HG02973 (cell line): ENCODE data around the gene KIF26B.

Experiments used
- ATAC-seq: cut with Tn5 transposase; IDR thresholded peaks from one replicate; pipeline ENCODE4 v1.9.1; 2021; ENCODE audit warnings: moderate library complexity; ENCODE audit not compliant: unreplicated experiment

Gene KIF26B

DNA sequence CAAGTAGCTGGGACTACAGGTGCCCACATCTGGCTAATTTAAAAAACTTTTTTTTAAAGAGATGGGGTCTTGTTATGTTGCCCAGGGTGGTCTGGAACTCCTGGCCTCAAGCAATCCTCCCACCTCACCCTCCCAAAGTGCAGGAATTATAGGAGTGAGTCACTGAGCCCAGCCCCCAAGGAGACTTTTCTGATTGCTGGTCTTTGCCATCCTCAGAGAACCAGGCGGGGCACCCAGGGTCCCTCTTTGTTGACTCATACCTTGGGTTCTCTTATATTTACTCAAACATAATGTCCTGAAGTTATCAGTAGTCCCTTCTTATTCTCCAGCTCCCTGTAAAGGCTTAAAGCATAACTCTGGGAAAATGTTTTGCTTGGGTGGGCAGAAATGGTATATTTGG, 51.1 kb downstream of the KIF26B start:
- ATAC-seq, result no peak

DNA sequence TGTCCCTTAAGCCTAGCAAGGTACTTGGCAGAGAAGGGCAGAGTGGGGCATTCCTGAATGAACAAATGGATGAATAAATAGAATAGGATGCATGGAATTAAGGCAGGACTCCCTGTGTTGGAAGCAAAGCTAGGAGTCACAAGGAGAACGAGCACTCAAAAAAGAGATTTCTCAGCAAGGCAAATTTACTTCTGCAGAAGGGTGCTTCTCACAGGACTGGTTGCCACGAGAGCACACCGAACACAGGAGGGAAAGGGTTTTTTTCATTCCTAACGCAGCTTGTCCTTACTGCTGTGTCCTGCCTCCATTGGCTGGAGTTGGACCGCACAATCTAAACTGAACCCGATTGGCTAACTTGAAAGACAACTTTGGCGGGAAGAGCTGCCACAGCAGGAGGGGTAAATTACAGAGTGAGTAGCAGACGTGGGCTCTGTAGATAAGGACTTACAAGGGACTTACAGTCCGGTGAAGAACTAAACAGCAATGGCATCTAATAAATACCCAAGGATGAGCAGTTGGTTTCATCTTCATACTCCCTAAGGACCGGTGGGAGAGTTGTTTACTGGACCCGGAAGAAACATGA, 52.4 kb downstream of the KIF26B start:
- no peak for ATAC-seq

DNA sequence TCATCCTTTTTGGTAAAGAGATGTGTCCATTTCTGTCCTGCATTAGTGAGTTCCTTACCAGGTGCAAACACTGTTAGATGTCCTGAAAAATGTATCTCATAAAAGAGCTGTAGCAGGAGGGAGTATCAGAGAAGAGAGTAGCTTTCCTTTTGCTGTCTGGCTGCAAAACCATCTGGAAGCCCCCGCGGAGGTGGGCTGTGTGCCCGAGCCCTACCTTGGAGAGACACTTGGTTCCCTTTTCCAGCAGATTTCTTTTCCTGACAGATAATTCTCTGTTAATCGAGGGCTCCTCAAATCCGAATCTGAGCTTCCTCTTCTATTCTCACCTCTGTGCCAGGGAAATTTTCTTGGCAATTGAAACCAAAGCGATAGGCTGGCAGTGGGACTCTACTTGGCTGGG, 53.0 kb downstream of the KIF26B start:
- ATAC-seq, result no peak

DNA sequence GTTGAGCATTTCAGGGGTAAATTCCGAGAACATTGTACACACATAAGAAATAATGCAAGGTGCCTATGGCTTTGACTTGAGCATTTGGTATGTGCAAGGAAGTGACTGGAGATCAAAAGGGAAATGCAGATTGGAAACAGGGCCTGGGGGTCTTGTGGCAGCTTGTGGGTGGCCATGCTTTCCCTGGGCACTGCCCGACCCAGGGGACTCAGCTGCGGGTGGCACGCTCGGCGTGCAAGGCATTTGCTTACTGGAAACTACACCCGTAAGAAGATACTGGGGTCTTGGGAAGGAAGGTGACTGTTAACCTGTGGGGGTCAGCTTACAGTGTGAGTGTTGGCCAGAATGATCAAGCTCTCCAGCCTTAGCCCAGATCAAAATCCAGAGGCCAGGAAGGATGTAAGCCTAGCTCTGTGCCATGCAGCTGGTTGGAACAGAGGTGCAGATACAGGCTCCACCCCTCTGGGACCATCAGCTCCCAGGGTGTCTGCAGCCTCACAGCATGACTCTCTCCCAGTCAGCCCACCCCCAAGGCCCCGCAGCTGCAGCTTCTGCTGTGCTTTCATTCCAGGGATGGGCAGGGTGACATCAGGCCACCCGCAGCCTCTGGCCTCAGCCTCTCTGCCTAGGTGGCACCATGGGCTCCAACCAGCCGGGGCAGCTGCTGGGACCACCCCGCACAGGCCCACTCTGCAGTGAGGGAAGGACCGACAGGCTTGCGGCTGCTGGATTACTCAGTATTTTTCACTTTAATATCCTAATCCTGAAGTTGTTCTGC, 55.1 kb downstream of the KIF26B start:
- no peak for ATAC-seq

DNA sequence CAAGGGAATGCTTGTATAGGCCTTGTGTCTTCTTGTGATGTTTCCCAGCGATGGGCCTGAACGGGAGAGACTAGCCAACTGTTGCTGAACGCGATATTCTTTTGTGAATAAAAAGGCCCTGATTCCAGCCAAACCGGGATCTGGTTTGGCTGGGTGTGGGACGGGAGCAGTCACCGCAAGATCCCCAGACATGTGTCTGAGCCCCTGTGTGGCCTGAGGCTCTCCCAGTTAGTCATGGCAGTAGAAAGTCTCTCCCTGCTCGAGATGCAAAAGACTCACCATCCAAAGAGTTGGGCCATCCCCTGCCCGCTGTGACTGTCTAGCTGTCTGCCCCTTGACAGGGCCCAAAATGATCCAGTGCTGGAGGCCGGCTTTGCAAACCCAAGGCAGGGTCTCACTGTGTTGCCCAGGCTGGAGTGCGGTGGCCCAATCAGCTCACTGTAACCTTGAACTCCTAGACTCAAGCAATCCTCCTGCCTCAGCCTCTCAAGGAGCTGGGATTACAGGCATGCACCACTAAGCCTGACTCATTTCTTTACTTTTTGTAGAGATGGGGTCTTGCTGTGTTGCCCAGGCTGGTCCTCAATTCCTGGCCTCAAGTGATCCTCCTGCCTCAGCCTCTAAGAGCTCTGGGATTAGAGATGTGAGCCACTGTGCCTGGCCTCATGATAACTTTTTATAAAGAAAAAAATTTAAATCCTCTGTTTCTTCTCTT, 56.4 kb downstream of the KIF26B start:
- ATAC-seq, result no peak

DNA sequence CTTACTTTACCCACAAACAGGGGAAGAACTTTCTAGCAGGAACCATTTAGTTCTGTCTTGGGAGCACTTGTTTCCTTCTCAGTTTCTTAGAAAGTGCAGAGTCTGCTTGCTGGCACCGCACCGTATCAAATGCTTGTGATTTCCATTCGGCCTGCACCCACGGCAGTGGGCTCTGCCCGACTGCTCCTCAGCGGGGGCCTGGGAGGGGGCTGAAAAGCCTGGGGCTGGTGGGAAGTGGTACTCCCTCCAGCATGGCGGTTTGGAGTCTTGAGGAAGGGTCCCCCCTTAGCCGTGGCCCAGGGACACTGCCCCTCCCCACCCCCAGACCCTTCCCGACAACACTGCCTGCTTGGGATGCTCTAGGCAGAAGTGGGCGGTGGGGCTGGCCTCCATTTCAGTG, 57.0 kb downstream of the KIF26B start:
- no peak for ATAC-seq

DNA sequence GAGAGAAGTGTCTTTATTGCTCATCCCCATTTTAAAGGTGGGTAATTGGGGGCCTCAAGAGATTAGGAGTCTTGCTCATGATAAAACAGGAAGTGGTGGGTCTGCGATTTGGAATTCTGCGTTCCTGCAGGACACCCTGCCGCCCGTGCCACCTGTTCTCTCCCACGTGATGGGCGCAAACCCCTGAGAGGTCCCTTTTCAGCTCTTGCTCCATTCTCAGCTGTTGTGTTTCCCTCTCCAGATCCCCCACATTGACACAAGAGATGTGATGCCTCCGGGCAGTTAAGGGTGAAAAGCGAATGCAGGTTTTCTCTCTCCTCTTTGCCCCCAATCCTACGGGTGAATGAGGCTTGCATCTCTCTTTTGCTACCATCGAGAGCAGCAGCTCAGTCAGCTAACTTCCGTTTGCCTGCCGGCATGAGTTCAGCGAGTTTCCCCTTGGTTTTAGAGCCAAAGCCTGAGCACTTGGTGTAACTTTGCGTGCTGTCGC, 57.5 kb downstream of the KIF26B start:
- ATAC-seq, result no peak

DNA sequence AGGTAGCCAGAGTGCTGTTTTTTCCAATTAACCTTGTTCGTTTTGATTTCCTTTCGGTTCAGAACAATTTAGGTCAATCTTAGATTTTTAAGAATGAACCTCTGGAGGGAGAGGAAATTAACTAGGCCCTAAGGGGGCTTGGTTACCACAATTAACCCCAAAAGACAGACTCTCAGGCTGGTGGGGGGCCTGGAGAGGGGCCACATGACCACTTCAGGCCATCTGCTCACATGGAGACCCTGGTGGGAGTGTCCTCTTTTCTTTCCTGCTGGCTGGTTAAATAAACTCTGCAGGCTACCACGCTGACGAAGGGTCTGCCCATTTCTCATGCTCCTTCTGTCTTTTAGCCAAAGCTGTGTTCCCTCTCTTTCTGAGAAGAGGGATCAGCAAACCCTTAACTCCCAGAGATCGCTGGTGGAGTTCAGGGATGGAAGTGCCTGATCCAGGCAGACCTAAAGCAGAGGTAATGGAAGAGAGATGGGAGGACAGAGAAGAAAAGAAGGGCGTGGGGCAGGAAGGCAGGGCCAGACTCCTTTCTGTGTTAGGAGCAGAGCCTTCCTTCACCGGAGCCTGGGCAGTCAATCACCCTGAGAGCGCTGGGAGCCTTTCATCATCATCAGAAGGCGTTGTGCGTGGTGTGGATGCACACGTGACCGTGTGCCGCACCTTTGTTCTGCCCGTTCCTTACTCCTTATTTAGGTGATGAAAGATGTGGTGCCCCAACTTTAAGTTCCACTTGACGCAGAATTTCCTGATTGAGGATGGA, 58.5 kb downstream of the KIF26B start:
- no peak for ATAC-seq

DNA sequence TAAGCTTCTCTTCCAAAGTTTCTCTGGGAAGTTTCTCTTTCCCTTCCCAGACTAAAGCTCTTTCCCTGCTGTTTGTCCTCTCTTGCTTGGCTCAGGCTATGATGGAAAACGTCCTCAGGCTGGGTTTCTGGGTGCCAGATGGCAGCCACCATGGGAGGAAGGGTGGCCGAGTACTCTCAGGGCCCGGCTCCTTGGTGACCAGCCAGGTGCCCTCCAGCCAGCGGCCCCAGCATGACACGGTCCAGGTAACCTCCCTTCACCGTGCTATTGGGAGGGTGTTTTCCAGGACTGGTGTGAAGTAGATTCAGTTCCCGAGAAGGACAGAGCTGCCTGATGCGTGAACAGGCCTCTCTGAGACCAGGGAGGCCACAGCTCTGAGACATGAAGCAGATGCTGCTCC, 60.3 kb downstream of the KIF26B start:
- no peak for ATAC-seq

DNA sequence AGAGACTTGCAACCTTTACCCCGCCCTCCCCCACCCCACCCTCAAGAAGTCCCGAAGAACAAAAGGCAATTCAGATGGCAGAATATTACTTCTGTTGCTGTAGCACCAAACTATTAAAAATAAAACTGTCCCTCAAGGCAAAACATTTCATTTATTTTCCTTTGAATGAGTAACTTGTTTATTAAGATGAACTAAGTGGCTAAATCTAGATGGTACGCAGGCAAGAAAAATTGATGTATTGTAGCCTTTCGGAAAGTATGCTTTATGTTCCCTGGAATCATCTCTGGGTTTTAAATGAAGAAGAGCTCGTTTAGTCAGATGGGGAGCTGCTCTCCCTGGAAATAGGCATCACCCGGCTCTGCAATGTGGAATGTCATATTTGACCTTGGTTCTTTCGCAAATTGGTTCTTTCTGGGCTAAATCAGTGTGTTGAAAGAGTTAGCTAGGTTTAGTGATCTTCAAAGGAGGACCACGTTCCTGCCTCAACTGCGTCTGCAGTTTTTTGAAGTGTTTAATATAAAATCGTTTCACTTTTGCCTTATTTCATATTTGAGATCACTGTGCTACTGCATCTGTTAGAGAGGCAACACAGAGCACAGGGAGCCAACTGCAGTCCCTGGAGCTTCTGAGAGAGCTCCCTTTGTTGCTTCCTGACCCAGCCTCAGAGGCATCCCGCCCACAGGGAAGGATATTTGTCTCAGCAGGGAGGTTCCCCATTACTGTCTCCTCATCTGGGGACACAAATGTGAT, 61.8 kb downstream of the KIF26B start:
- no peak for ATAC-seq

DNA sequence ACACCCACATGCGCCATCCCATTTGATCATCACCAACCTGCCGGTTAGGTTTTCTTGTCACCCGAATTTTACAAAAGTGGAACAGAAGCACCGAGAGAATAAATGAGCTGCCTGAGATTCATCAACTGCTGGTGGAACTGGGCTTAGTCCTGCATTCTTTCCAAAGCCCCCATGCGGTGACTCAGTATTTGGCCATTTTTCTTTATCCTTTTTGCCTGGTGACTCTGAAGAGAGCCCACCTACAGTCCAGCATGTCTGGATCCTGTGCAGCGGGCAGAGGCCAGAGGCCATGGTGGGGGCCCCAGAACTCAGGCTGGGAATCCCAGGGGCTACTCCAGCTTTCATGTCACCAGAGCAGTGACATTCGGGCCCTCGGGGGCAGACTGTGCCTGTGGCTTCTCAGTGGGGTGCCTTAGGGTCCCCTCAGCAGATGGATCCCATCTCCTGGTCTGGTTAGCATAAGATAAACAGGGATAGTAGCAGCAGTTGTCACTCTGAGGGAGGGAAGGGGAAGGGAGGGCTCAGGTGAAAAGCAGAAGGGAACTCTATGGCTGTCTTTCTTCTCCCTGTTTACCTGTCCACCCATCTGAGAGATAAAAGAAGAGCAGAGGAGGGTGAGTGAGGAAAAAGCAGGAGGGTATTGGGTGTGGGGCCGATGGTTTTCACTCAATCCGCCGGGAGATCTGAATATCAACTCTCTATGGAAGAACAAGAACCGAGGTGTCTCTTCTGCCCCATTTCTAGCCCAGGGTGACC, 63.2 kb downstream of the KIF26B start:
- no peak for ATAC-seq

DNA sequence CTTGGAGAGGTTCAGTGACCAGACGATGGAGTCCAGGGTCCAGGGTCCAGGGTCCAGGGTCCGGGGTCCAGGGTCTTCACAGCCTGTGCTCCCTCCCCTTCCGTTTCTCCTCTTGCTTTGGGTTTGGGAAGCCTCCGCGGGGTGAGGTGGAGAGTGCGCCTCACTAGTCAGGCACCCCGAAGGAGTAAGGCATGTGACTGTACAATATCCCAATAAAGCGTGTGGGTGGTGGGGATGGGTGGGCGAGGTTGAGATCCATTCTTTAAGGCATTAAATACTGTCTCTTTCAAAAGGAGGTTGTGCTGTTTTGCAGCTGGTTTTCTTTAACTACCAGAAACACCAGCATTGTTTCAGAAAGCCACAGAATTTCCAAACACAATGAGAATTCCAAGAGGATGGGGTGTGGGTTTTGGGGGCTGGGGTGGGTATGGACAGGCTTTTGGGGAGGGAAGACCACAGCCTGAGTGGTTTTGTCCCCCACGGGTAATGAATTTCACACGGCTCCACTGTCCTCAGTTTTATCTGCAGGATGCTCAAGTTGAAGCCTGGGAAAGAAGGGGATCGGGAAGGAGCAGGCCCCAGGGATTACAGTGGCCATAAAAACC, 65.7 kb downstream of the KIF26B start:
- ATAC-seq, result no peak

DNA sequence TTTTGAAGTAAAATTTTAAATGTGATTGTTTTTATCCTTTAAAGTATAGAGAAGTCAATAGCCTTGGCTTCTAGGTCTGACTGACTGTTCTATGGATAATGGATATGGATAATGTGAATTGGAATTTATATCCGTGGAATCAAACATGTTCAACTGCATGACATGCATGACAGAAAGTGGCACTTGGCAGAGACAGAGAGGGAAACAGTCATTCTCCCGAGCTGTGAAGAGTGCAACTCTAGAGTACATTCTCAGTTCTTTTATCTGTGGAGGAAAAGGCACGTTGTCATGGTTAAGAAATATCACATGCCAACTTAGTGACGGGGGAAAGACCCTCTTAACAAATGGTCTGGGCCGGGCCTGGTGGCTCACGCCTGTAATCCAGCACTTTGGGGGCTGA, 67.0 kb downstream of the KIF26B start:
- ATAC-seq, result no peak

DNA sequence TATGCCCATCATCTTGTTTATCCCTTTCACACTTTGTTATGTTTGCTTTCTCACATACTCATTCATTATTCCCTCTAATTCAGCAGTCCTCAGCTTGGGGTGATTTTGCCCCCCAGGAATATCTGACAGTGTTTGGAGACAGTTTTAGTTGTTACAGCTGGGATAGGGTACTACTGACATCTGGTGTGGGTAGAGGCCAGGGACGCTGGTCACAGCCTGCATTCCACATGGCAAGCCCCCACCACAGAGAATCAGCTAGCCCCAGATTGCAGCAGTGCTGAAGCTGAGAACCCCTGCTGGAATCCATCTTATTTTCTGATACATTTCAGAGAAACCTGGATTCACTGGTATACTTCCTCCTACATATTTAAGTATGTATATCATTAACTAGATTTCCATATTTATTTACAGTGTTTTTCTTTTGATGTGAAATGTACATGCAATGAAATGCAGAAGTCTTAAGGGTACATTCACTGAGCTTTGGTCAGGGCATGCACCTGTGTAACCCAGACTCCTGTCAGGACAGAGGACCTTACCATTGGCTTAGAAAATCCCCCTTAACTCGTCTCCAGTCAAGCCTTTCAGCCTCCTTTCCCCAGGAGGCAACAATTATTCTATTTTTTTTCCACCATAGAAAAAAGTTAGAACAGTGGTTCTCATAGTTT, 68.3 kb downstream of the KIF26B start:
- no peak for ATAC-seq

DNA sequence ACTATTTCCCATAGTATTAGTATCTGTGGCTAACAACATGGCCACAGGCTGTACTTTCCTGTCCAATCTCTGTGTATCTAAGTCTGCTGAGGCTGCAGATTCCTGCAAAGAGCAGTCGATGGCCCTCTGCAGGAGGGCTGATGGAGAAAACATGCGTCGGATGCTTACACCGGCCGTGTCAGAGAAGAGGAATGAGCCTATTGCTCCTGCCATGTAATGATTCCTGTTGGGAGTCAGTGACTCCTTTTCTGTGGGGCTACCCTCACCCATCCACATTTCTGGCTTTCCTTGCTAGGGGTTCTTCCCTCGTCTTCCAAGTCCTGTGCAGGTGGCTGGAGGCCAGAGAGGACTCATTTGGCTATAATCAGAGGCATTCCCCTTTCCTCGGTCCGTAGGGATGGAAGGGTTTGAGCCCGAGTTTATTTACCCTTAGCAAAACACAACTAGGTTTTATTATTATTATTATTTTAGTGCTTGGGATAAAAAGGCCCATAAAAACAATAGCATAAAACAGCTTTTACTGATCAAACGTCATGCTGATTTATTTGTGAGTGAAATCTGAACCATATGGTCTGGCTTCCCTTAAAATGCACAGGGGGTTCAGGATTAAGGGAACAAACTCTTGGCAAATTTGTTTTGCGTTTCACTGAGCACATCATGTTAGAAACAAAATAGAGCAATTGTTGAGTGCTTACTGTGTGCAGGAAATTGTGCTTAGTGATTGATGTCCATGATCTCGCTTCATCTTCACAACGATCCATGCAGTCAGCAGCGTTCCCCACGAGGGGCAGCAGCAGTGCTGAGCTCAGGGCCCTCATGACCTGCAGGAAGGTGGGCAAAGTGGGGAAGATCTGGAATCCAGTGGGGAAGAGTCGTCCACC, 70.8 kb downstream of the KIF26B start:
- no peak for ATAC-seq

DNA sequence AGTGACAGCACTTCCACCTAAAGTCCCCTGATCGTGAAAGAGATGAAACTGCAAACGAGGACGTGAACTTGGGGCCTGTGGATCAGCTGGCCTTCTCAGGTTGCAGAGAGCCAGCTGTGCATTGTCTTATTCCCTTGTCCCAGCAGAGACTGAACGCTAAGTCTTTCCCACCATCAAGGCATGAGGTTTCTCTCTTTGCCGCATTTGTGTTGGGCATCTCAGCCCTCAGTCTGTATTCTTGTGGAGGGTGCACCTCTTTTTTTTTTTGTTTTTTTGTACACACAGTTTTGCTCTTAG, 71.4 kb downstream of the KIF26B start:
- no peak for ATAC-seq

DNA sequence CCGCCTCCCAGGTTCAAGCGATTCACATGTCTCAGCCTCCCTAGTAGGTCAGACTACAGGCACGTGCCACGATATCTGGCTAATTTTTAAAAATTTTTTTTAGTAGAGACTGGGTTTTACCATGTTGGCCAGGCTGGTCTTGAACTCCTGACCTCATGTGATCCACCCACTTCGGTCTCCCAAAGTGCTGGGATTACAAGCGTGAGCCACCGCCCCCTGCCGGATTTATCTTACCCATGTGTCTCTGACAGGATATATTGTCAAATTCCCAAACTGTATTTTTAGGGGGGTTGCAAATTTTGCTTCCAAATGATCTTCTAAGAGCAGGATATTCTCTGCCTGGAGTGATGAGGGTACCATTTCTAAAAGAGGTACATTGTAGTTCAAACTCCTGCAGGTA, 74.3 kb downstream of the KIF26B start:
- no peak for ATAC-seq

DNA sequence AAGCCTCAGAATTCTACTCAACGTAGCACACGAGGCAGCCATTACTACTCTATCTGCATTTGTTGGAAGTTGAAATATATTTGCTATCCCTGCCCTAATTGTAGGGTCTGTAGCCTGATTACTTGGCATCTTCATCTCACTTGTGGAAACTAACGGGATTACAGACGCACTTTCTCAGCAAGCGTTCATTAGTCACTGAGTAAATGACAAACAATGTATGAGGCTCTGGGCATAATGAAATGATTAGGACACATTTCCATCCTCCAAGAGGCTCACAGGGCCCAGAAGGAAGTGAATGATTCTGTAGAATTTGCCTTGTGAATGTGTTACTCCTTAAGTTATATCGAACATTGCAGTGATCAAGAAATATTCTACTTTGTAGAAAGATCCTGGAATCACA, 78.1 kb downstream of the KIF26B start:
- ATAC-seq, result no peak
